ENCODE measurements around the gene DBN1.

DBN1 gene

GRCh38 chr5:177443144-177443983, 30.1 kb downstream of the DBN1 start:
- DNase-seq (ENCODE audit: low read depth) = no peak

- DNase-seq (ENCODE audit: low read depth) = no peak
These were observed 31.2 kb downstream of the DBN1 start for GRCh38 chr5:177442066-177442826.

GRCh38 chr5:177440990-177441780, 32.2 kb downstream of the DBN1 start:
- no peak for DNase-seq (ENCODE audit: low read depth)

- no peak for DNase-seq (ENCODE audit: low read depth)
These were observed 33.0 kb downstream of the DBN1 start for GRCh38 chr5:177440211-177440989.

GRCh38 chr5:177439518-177440053, 33.8 kb downstream of the DBN1 start:
- DNase-seq (ENCODE audit: low read depth) = no peak

GRCh38 chr5:177438468-177438867, 35.0 kb downstream of the DBN1 start:
- DNase-seq (ENCODE audit: low read depth) = no peak

- no peak for DNase-seq (ENCODE audit: low read depth)
These were observed 35.8 kb downstream of the DBN1 start for GRCh38 chr5:177437623-177438022.

- DNase-seq (ENCODE audit: low read depth) = no peak
These were observed 37.4 kb downstream of the DBN1 start for GRCh38 chr5:177435847-177436536.

- no peak for DNase-seq (ENCODE audit: low read depth)
These were observed 38.3 kb downstream of the DBN1 start for GRCh38 chr5:177434942-177435738.

GRCh38 chr5:177434437-177434836, 39.0 kb downstream of the DBN1 start:
- no peak for DNase-seq (ENCODE audit: low read depth)

GRCh38 chr5:177433658-177434217, 39.7 kb downstream of the DBN1 start:
- no peak for DNase-seq (ENCODE audit: low read depth)

GRCh38 chr5:177432839-177433657, 40.4 kb downstream of the DBN1 start:
- DNase-seq (ENCODE audit: low read depth) = no peak

- DNase-seq (ENCODE audit: low read depth) = no peak
These were observed 41.1 kb downstream of the DBN1 start for GRCh38 chr5:177432143-177432838.

GRCh38 chr5:177431317-177432142, 41.9 kb downstream of the DBN1 start:
- DNase-seq (ENCODE audit: low read depth) = no peak

GRCh38 chr5:177430972-177431316, 42.5 kb downstream of the DBN1 start:
- DNase-seq (ENCODE audit: low read depth) = no peak

- no peak for DNase-seq (ENCODE audit: low read depth)
These were observed 43.1 kb downstream of the DBN1 start for GRCh38 chr5:177430140-177430951.
